ENCODE measurements around the gene SLC37A1.

Gene SLC37A1

GRCh38 chr21:42474043-42474831, 39.4 kb upstream of the SLC37A1 start:
- Histone ChIP-seq H3K4me1 (no peaks in the 10 kb centered on the region), H3K4me2 (ENCODE audit: low read length) (no peak overlapping the region), H3K9me3 (ENCODE audit: control insufficient read depth, low read length) (no peaks in the 10 kb centered on the region), H3K9ac (no peak overlapping the region), H3K27me3 (ENCODE audit: control insufficient read depth, insufficient read depth, low read length) (no peaks in the 10 kb centered on the region), H3K36me3 (ENCODE audit: control insufficient read depth, insufficient read depth, low read length) (no peaks in the 10 kb centered on the region), H3K4me3 (ENCODE audit: low read depth, low read length) (no peak overlapping the region), H2AFZ (no peak overlapping the region), H3K79me2 (no peaks in the 10 kb centered on the region), H3K27ac (no peak overlapping the region)
- TF ChIP-seq CTCF (IDR thresholded peaks at IDR 0.05): no peak

GRCh38 chr21:42475036-42475435, 38.6 kb upstream of the SLC37A1 start:
- H3K4me3 ChIP-seq (ENCODE audit: low read depth, low read length): no peak overlapping the region
- H3K4me2 ChIP-seq (ENCODE audit: low read length): no peak overlapping the region
- no peaks in the 10 kb centered on the region for H3K9me3 ChIP-seq (ENCODE audit: control insufficient read depth, low read length)
- H2AFZ ChIP-seq: no peak overlapping the region
- H3K36me3 ChIP-seq (ENCODE audit: control insufficient read depth, insufficient read depth, low read length): no peaks in the 10 kb centered on the region
- no peak overlapping the region for H3K27ac ChIP-seq
- TF ChIP-seq CTCF (IDR thresholded peaks at IDR 0.05): no peak
- no peak overlapping the region for H3K9ac ChIP-seq
- no peaks in the 10 kb centered on the region for H3K27me3 ChIP-seq (ENCODE audit: control insufficient read depth, insufficient read depth, low read length)
- no peaks in the 10 kb centered on the region for H3K79me2 ChIP-seq
- no peaks in the 10 kb centered on the region for H3K4me1 ChIP-seq

- Histone ChIP-seq H3K27ac (no peak overlapping the region), H3K4me1 (no peaks in the 10 kb centered on the region)
Measured at GRCh38 chr21:42475526-42476387, 37.9 kb upstream of the SLC37A1 start.

GRCh38 chr21:42476388-42477331, 37.0 kb upstream of the SLC37A1 start:
- Histone ChIP-seq H3K9me3 (ENCODE audit: control insufficient read depth, low read length) (no peaks in the 10 kb centered on the region), H3K36me3 (ENCODE audit: control insufficient read depth, insufficient read depth, low read length) (no peaks in the 10 kb centered on the region), H3K4me1 (no peaks in the 10 kb centered on the region), H2AFZ (no peak overlapping the region), H3K9ac (no peak overlapping the region), H3K79me2 (no peaks in the 10 kb centered on the region), H3K4me2 (ENCODE audit: low read length) (no peak overlapping the region), H3K27me3 (ENCODE audit: control insufficient read depth, insufficient read depth, low read length) (no peaks in the 10 kb centered on the region), H3K4me3 (ENCODE audit: low read depth, low read length) (no peak overlapping the region), H3K27ac (no peak overlapping the region)
- no peak for TF ChIP-seq CTCF (IDR thresholded peaks at IDR 0.05)

More at GRCh38 chr21:42475526-42476387, 37.9 kb upstream of the SLC37A1 start:
- Histone ChIP-seq H3K9ac (no peak overlapping the region), H3K4me2 (ENCODE audit: low read length) (no peak overlapping the region), H3K9me3 (ENCODE audit: control insufficient read depth, low read length) (no peaks in the 10 kb centered on the region), H3K36me3 (ENCODE audit: control insufficient read depth, insufficient read depth, low read length) (no peaks in the 10 kb centered on the region), H2AFZ (no peak overlapping the region), H3K27me3 (ENCODE audit: control insufficient read depth, insufficient read depth, low read length) (no peaks in the 10 kb centered on the region), H3K79me2 (no peaks in the 10 kb centered on the region), H3K4me3 (ENCODE audit: low read depth, low read length) (no peak overlapping the region)
- TF ChIP-seq CTCF (IDR thresholded peaks at IDR 0.05): no peak
